CD4-positive, alpha-beta T cell (primary cell): ENCODE measurements around the gene SERPINE2. TPM values are rescaled to one million over a fixed set of nuclear protein-coding genes. Genes with fewer than 3 reads are reported as not detected.

ENCODE experiments used
- ATAC-seq: fragments of 200-7000 bp; cut with Tn5 transposase; one replicate; pipeline ENCODE4 v1.10.0; 2022; ENCODE audit warnings: mild to moderate bottlenecking; ENCODE audit not compliant: poor library complexity
- CTCF ChIA-PET: fragments of 350-600 bp; sonication (Branson Sonifier 250); formaldehyde crosslinking; loops from one replicate; lab custom pipeline; 2021; ENCODE audit warnings: antibody characterized with exemption, inconsistent platforms; lab: Charles Lee
- POLR2A ChIA-PET: fragments of 350-600 bp; sonication (Branson Sonifier 250); formaldehyde crosslinking; loops from one replicate; lab custom pipeline; 2021; ENCODE audit warnings: antibody characterized with exemption, inconsistent platforms; lab: Charles Lee
- DNase-seq, 14 experiments: peaks; one replicate each; pipeline ENCODE4 v3.0.0-alpha.2; 2013 to 2020; ENCODE audit warnings: mixed read lengths in 2 of 14
- H3K27ac ChIP-seq, 2 donors: one replicate each; pipeline versions ENCODE4 v1.5.1 to v1.7.0; 2013; ENCODE audit warnings: low read length in 2 of 2, low read depth in 1 of 2, mild to moderate bottlenecking in 1 of 2
- H3K27me3 ChIP-seq, 2 experiments: 1 replicate in 1 of 2; 2 replicates in 1 of 2; pipeline versions ENCODE4 v1.6.1 to v1.7.0; 2013; ENCODE audit warnings: low read length in 2 of 2, control low read depth in 1 of 2, mild to moderate bottlenecking in 1 of 2, moderate library complexity in 1 of 2; ENCODE audit not compliant: insufficient read depth in 2 of 2, control insufficient read depth in 1 of 2
- H3K36me3 ChIP-seq: one replicate; pipeline ENCODE4 v1.6.1; 2013; ENCODE audit warnings: low read length, control low read depth; ENCODE audit not compliant: insufficient read depth
- H3K4me1 ChIP-seq: one replicate; pipeline ENCODE4 v1.6.1; 2013; ENCODE audit warnings: low read length, control low read depth; ENCODE audit not compliant: insufficient read depth
- H3K4me3 ChIP-seq: one replicate; pipeline ENCODE4 v1.5.1; 2013; ENCODE audit warnings: mild to moderate bottlenecking, low read length, moderate library complexity
- H3K9me3 ChIP-seq, 2 experiments: 1 replicate in 1 of 2; 2 replicates in 1 of 2; pipeline versions ENCODE4 v1.6.1 to v1.7.0; 2013; ENCODE audit warnings: low read length in 2 of 2, mild to moderate bottlenecking in 2 of 2, control low read depth in 1 of 2, moderate library complexity in 1 of 2; ENCODE audit not compliant: control insufficient read depth in 1 of 2, insufficient read depth in 1 of 2
- H3K27ac Mint-ChIP-seq: one replicate; pipeline ENCODE4 v1.8.0; 2020; ENCODE audit warnings: mixed read lengths
- H3K27me3 Mint-ChIP-seq: one replicate; pipeline ENCODE4 v1.8.0; 2021; ENCODE audit warnings: mixed read lengths
- H3K36me3 Mint-ChIP-seq: one replicate; pipeline ENCODE4 v1.8.0; 2021; ENCODE audit warnings: low read depth, mixed read lengths
- H3K4me1 Mint-ChIP-seq: one replicate; pipeline ENCODE4 v1.8.0; 2021; ENCODE audit warnings: low read depth, mixed read lengths
- H3K4me3 Mint-ChIP-seq: one replicate; pipeline ENCODE4 v1.8.0; 2020; ENCODE audit warnings: mild to moderate bottlenecking, mixed read lengths
- H3K9me3 Mint-ChIP-seq: one replicate; pipeline ENCODE4 v1.8.0; 2020; ENCODE audit warnings: mixed read lengths
- intact Hi-C, 2 experiments: fragments of 100-400 bp; cut with DNase I in 1 of 2; cut with micrococcal nuclease in 1 of 2; formaldehyde crosslinking; loops; one replicate each; pipeline versions ENCODE4 v1.15.1 to v1.9.0; 2023 to 2025; cut with DNase I, micrococcal nuclease
- total RNA-seq, 174 experiments: library from RNA in 2 of 174; stranded (reverse) in 2 of 174; gene quantifications; one replicate each; pipeline ENCODE4 v1.2.3 and lab custom pipeline; 2021 to 2026
- TF ChIP-seq, protein P1 (sequence below): fragments of 200-600 bp; IDR thresholded peaks from one replicate; pipeline ENCODE4 v1.8.0; 2022; ENCODE audit warnings: antibody characterized with exemption, mild to moderate bottlenecking

Gene SERPINE2
- total RNA-seq, 2 experiments from 2014 or later = 5.1 to 7.3 TPM

DNA sequence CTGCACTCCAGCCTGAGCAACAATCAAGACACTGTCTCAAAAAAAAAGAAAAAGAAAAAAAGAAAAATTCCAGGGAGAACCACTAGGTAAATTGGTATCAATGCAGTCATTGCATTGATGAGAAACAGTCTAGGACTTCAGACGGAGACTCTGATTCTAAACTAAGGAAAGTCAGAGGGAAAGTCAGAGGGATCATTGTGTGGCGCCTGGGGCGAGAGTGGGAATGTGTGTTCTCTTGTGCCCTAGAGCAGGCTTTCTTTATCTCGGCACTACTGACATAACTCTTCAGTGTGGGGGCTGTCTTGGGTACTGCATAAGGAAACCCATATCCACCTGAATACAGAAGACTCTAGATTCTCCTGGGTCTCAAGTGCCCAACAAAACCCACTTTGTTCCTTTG, 24.8 kb downstream of the SERPINE2 start:
- Mint-ChIP-seq H3K36me3 (no peaks in the 10 kb centered on the region), H3K27me3 (no peaks in the 10 kb centered on the region), H3K4me1 (peaks cover 14% of the 10 kb centered on the region), H3K4me3 (no peak overlapping the region), H3K27ac (no peak overlapping the region), H3K9me3 (no peaks in the 10 kb centered on the region)
- no peaks in the 10 kb centered on the region for H3K27me3 ChIP-seq
- H3K27ac ChIP-seq = no peak overlapping the region
- peaks cover 3% of the 10 kb centered on the region for H3K4me1 ChIP-seq
- POLR2A ChIA-PET = no interaction called here
- H3K4me3 ChIP-seq = no peak overlapping the region
- CTCF ChIA-PET = no interaction called here
- no peak for DNase-seq
- ATAC-seq = no peak
- intact Hi-C loops = no loop called here
- no peaks in the 10 kb centered on the region for H3K9me3 ChIP-seq
- TF ChIP-seq, protein P1, sequence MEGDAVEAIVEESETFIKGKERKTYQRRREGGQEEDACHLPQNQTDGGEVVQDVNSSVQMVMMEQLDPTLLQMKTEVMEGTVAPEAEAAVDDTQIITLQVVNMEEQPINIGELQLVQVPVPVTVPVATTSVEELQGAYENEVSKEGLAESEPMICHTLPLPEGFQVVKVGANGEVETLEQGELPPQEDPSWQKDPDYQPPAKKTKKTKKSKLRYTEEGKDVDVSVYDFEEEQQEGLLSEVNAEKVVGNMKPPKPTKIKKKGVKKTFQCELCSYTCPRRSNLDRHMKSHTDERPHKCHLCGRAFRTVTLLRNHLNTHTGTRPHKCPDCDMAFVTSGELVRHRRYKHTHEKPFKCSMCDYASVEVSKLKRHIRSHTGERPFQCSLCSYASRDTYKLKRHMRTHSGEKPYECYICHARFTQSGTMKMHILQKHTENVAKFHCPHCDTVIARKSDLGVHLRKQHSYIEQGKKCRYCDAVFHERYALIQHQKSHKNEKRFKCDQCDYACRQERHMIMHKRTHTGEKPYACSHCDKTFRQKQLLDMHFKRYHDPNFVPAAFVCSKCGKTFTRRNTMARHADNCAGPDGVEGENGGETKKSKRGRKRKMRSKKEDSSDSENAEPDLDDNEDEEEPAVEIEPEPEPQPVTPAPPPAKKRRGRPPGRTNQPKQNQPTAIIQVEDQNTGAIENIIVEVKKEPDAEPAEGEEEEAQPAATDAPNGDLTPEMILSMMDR = no peak
- H3K36me3 ChIP-seq = no peaks in the 10 kb centered on the region

DNA sequence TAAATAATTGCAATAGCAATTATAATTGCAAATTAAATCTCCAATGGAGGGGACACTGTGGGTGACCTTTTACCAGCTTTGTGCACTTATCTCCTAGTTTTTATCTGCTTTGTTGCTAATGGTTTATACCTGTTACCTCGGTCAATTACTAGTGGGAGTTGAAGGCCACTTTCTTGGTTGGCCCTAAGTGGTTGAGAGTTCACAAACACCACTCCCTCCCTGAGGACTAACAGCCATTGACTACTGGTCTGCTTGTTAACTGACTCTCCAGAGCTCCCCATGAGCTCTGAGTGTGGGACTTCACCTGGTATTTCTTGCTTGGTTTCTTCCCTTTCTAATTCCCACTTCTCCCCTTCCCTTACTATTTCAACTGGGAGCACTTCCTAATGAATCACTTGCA, 27.2 kb downstream of the SERPINE2 start:
- Mint-ChIP-seq H3K36me3 (no peaks in the 10 kb centered on the region), H3K9me3 (no peaks in the 10 kb centered on the region), H3K27me3 (no peaks in the 10 kb centered on the region), H3K4me1 (peaks cover 4% of the 10 kb centered on the region), H3K4me3 (no peak overlapping the region), H3K27ac (no peak overlapping the region)
- Histone ChIP-seq H3K4me3 (no peak overlapping the region), H3K9me3 (no peaks in the 10 kb centered on the region), H3K27me3 (no peaks in the 10 kb centered on the region), H3K4me1 (peaks cover 3% of the 10 kb centered on the region), H3K36me3 (no peaks in the 10 kb centered on the region), H3K27ac (no peak overlapping the region)
- no peak for DNase-seq
- intact Hi-C loops = no loop called here
- TF ChIP-seq, protein P1 = no peak
- ChIA-PET POLR2A (no interaction called here), CTCF (interaction anchor here (1.4 kb wide), 1 partner anchor 19 kb away, joined by 3 read pairs; no protein-coding TSS in a partner anchor)
- no peak for ATAC-seq

DNA sequence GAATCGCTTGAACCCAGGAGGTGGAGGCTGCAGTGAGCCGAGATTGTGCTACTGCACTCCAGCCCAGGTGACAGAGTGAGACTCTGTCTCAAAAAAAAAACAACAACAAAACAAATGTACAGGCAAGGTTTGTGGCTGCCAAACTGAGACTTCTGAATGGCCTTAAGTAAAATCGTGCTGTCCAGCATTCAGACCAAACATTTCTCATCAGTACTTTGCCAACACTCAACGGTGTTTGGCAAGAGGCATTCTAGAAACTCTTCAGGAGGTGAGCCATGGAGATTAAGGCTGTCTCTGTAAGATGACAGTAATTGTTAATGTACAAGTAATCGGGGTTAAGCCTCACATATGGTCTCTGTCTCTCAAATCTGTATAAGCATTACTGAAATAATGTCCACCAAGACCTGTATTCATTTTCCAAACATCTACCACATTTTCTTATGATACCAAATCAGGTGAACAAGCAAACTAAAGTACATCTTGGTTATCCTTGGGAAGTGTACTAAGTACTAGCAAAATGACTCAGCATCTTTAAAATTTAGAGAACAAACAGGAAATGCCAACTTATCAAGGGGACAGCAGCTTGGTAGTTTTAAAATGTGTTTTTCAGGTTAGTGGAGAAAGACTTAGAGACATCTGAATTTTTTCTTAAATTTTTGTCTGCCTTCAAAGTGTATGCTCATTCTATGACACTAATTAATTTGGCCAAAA, 29.3 kb downstream of the SERPINE2 start:
- ATAC-seq (no peak), DNase-seq (no peak)
- intact Hi-C loops = no loop called here
- no peaks in the 10 kb centered on the region for H3K36me3 Mint-ChIP-seq
- H3K4me3 ChIP-seq = no peak overlapping the region
- H3K27me3 Mint-ChIP-seq = no peaks in the 10 kb centered on the region
- no peaks in the 10 kb centered on the region for H3K36me3 ChIP-seq
- POLR2A ChIA-PET = no interaction called here
- no peak overlapping the region for H3K27ac ChIP-seq
- CTCF ChIA-PET = no interaction called here
- H3K9me3 ChIP-seq = no peaks in the 10 kb centered on the region
- H3K9me3 Mint-ChIP-seq = no peaks in the 10 kb centered on the region
- no peaks in the 10 kb centered on the region for H3K4me1 ChIP-seq
- no peaks in the 10 kb centered on the region for H3K27me3 ChIP-seq
- no peaks in the 10 kb centered on the region for H3K4me1 Mint-ChIP-seq
- no peak overlapping the region for H3K4me3 Mint-ChIP-seq
- TF ChIP-seq, protein P1 = no peak
- H3K27ac Mint-ChIP-seq = no peak overlapping the region
